ENCODE measurements around the gene IGFALS. TPM values are rescaled to one million over a fixed set of nuclear protein-coding genes. Genes with fewer than 3 reads are reported as not detected.

The IGFALS gene
- polyA plus RNA-seq, 1 donor from 2014 or later = 1.2 TPM

DNA sequence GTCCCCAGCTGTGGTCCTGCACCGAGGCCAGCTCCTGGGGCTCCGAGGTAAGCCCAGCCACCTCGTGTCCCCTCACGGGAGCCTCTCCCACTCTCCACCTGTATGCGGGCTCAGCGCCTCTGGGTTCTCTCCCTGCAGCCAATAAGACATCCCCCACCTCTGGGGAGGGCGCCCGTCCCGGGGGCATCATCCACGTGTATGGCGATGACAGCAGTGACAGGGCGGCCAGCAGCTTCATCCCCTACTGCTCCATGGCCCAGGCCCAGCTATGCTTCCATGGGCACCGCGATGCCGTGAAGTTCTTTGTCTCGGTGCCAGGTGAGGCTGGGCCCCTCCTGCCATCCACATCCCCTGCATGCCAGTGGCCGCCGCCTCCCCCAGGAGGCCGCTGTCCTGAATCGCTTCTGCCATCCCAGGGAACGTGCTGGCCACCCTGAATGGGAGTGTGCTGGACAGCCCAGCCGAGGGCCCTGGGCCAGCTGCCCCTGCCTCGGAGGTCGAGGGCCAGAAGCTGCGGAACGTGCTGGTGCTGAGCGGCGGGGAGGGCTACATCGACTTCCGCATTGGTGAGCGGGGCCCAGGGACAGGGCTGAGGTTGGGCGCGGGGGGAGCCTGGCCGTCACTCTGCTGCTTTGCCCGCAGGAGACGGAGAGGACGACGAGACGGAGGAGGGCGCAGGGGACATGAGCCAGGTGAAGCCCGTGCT lies 25.3 kb downstream of the IGFALS start:
- Histone ChIP-seq H3K79me2 (replicated peaks; ENCODE audit: insufficient read depth, low read length) (no peaks in the 10 kb centered on the region), H4K20me1 (ENCODE audit: insufficient read depth) (no peaks in the 10 kb centered on the region), H3K36me3 (ENCODE audit: insufficient read depth, low read length) (no peaks in the 10 kb centered on the region), H3K9me2 (ENCODE audit: insufficient read depth, low read length) (no peaks in the 10 kb centered on the region), H3K9me3 (ENCODE audit: low read length) (no peaks in the 10 kb centered on the region), H3K4me3 (ENCODE audit: low read length) (no peak overlapping the region), H2AFZ (ENCODE audit: low read depth, low read length) (no peak overlapping the region), H3K4me2 (ENCODE audit: low read length) (no peak overlapping the region), H3K9ac (ENCODE audit: low read length) (no peak overlapping the region), H3K27ac (ENCODE audit: low read length) (no peak overlapping the region), H3K27me3 (ENCODE audit: insufficient read depth, low read depth, low read length) (no peaks in the 10 kb centered on the region), H3F3A (ENCODE audit: insufficient read depth, low read length, poor library complexity, severe bottlenecking) (no peaks in the 10 kb centered on the region)
- TF ChIP-seq MXI1 (conservative IDR thresholded peaks at IDR 0.05; ENCODE audit: poor library complexity, severe bottlenecking) (no peak), RAD21 (conservative IDR thresholded peaks at IDR 0.05) (no peak), SMC3 (conservative IDR thresholded peaks at IDR 0.05; ENCODE audit: poor library complexity) (no peak), TAF1 (IDR thresholded peaks at IDR 0.05; ENCODE audit: low read depth) (no peak), POLR2AphosphoS5 (IDR thresholded peaks at IDR 0.05) (no peak), EZH2 (IDR thresholded peaks at IDR 0.05; ENCODE audit: borderline replicate concordance, insufficient read depth, low read length, poor library complexity, severe bottlenecking) (no peak), EP300 (conservative IDR thresholded peaks at IDR 0.05; ENCODE audit: poor library complexity, severe bottlenecking) (no peak)
- TF ChIP-seq, protein P1, sequence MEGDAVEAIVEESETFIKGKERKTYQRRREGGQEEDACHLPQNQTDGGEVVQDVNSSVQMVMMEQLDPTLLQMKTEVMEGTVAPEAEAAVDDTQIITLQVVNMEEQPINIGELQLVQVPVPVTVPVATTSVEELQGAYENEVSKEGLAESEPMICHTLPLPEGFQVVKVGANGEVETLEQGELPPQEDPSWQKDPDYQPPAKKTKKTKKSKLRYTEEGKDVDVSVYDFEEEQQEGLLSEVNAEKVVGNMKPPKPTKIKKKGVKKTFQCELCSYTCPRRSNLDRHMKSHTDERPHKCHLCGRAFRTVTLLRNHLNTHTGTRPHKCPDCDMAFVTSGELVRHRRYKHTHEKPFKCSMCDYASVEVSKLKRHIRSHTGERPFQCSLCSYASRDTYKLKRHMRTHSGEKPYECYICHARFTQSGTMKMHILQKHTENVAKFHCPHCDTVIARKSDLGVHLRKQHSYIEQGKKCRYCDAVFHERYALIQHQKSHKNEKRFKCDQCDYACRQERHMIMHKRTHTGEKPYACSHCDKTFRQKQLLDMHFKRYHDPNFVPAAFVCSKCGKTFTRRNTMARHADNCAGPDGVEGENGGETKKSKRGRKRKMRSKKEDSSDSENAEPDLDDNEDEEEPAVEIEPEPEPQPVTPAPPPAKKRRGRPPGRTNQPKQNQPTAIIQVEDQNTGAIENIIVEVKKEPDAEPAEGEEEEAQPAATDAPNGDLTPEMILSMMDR (IDR thresholded peaks at IDR 0.05; ENCODE audit: poor library complexity, severe bottlenecking) = no peak
- TF ChIP-seq, protein P2, sequence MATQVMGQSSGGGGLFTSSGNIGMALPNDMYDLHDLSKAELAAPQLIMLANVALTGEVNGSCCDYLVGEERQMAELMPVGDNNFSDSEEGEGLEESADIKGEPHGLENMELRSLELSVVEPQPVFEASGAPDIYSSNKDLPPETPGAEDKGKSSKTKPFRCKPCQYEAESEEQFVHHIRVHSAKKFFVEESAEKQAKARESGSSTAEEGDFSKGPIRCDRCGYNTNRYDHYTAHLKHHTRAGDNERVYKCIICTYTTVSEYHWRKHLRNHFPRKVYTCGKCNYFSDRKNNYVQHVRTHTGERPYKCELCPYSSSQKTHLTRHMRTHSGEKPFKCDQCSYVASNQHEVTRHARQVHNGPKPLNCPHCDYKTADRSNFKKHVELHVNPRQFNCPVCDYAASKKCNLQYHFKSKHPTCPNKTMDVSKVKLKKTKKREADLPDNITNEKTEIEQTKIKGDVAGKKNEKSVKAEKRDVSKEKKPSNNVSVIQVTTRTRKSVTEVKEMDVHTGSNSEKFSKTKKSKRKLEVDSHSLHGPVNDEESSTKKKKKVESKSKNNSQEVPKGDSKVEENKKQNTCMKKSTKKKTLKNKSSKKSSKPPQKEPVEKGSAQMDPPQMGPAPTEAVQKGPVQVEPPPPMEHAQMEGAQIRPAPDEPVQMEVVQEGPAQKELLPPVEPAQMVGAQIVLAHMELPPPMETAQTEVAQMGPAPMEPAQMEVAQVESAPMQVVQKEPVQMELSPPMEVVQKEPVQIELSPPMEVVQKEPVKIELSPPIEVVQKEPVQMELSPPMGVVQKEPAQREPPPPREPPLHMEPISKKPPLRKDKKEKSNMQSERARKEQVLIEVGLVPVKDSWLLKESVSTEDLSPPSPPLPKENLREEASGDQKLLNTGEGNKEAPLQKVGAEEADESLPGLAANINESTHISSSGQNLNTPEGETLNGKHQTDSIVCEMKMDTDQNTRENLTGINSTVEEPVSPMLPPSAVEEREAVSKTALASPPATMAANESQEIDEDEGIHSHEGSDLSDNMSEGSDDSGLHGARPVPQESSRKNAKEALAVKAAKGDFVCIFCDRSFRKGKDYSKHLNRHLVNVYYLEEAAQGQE (IDR thresholded peaks at IDR 0.05; ENCODE audit: borderline replicate concordance) = no peak

DNA sequence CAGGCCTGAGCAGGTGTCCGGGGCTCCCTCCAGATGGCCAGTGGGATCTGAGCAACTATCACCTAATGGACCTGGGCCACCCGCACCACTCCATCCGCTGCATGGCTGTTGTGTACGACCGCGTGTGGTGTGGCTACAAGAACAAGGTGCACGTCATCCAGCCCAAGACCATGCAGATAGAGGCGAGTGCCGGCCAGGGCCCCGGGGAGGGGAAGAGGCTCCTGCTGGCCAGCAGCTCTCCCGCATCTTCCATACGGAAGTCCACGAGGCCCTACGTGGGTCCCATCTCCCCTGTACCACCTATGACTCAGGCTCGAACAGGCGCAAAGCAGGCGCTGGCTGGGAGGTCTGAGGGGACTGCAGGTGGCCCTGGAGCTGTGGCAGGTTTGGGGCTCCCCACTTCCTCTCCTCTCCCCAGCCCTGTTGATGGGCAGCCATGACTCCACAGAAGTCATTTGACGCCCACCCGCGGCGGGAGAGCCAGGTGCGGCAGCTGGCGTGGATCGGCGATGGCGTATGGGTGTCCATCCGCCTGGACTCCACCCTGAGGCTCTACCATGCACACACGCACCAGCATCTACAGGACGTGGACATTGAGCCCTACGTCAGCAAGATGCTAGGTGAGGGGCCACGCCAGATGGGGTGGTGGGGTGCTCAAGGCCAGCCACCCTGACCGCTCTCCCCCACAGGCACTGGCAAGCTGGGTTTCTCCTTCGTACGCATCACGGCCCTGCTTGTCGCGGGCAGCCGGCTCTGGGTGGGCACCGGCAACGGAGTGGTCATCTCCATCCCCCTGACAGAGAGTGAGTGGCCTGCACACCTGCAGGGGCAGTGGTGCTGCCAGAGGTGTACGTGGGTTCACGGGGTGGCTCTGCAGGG lies 26.1 kb downstream of the IGFALS start:
- Histone ChIP-seq H3F3A (ENCODE audit: insufficient read depth, low read length, poor library complexity, severe bottlenecking) (no peaks in the 10 kb centered on the region), H3K27ac (ENCODE audit: low read length) (no peak overlapping the region), H3K36me3 (ENCODE audit: insufficient read depth, low read length) (no peaks in the 10 kb centered on the region), H3K9ac (ENCODE audit: low read length) (no peak overlapping the region), H2AFZ (ENCODE audit: low read depth, low read length) (no peak overlapping the region), H3K4me3 (ENCODE audit: low read length) (no peak overlapping the region), H4K20me1 (ENCODE audit: insufficient read depth) (no peaks in the 10 kb centered on the region), H3K9me2 (ENCODE audit: insufficient read depth, low read length) (no peaks in the 10 kb centered on the region), H3K27me3 (ENCODE audit: insufficient read depth, low read depth, low read length) (no peaks in the 10 kb centered on the region), H3K9me3 (ENCODE audit: low read length) (no peaks in the 10 kb centered on the region), H3K79me2 (replicated peaks; ENCODE audit: insufficient read depth, low read length) (no peaks in the 10 kb centered on the region), H3K4me2 (ENCODE audit: low read length) (no peak overlapping the region)
- no peak for TF ChIP-seq EZH2 (IDR thresholded peaks at IDR 0.05; ENCODE audit: borderline replicate concordance, insufficient read depth, low read length, poor library complexity, severe bottlenecking)
- TF ChIP-seq, protein P2 (IDR thresholded peaks at IDR 0.05; ENCODE audit: borderline replicate concordance) = no peak
- no peak for TF ChIP-seq RAD21 (conservative IDR thresholded peaks at IDR 0.05)
- TF ChIP-seq EP300 (conservative IDR thresholded peaks at IDR 0.05; ENCODE audit: poor library complexity, severe bottlenecking) = no peak
- no peak for TF ChIP-seq SMC3 (conservative IDR thresholded peaks at IDR 0.05; ENCODE audit: poor library complexity)
- no peak for TF ChIP-seq POLR2AphosphoS5 (IDR thresholded peaks at IDR 0.05)
- no peak for TF ChIP-seq MXI1 (conservative IDR thresholded peaks at IDR 0.05; ENCODE audit: poor library complexity, severe bottlenecking)
- TF ChIP-seq TAF1 (IDR thresholded peaks at IDR 0.05; ENCODE audit: low read depth) = no peak
- TF ChIP-seq, protein P1 (IDR thresholded peaks at IDR 0.05; ENCODE audit: poor library complexity, severe bottlenecking) = no peak

All from neural cell (in vitro differentiated cells).